Prostate gland (tissue), 2 donors: ENCODE data around the gene MRM2. TPM values are rescaled to one million over a fixed set of nuclear protein-coding genes. Genes with fewer than 3 reads are reported as not detected.
A peak's percentile ranks its signal among the peaks of the same experiment; 100 is the strongest.

Experiments used
- DNase-seq: peaks from one replicate; pipeline ENCODE4 v3.0.0-alpha.2; 2019; ENCODE audit warnings: low spot score
- H3K27ac ChIP-seq, 2 donors: fragments of 200-600 bp; sonication (generic); 2 replicates each; pipeline ENCODE4 v1.5.1; 2017 to 2019
- H3K27me3 ChIP-seq: fragments of 200-600 bp; sonication (generic); replicated peaks from 2 replicates; pipeline ENCODE4 v1.5.1; 2019; ENCODE audit not compliant: insufficient read depth
- H3K36me3 ChIP-seq, 2 donors: fragments of 200-600 bp; sonication (generic); 1 replicate in 1 of 2; 2 replicates in 1 of 2; pipeline versions ENCODE4 v1.5.1 to v1.8.1; 2017 to 2019
- H3K4me1 ChIP-seq: fragments of 200-600 bp; sonication (generic); replicated peaks from 2 replicates; pipeline ENCODE4 v1.5.1; 2019
- H3K4me3 ChIP-seq, 2 donors: fragments of 200-600 bp; sonication (generic); 2 replicates each; pipeline ENCODE4 v1.5.1; 2017 to 2019
- H3K9me3 ChIP-seq: fragments of 200-600 bp; sonication (generic); 2 replicates; pipeline ENCODE4 v1.5.1; 2017
- CTCF ChIP-seq, 4 experiments: fragments of 200-600 bp in 2 of 4; fragments of 450-650 bp in 2 of 4; sonication (generic) in 2 of 4; IDR thresholded peaks; 1 replicate in 3 of 4; 2 replicates in 1 of 4; pipeline ENCODE4 v1.5.1; 2016 to 2019; ENCODE audit warnings: antibody characterized with exemption in 4 of 4, mild to moderate bottlenecking in 2 of 4, moderate library complexity in 2 of 4
- POLR2A ChIP-seq: fragments of 450-650 bp; IDR thresholded peaks from one replicate; pipeline ENCODE4 v1.6.1; 2016; ENCODE audit warnings: antibody characterized with exemption, mild to moderate bottlenecking
- POLR2AphosphoS5 ChIP-seq: sonication (generic); formaldehyde crosslinking; IDR thresholded peaks from one replicate; pipeline ENCODE4 v1.6.1; 2017; ENCODE audit warnings: antibody characterized with exemption
- WGBS: methylation state at CpG from one replicate; pipeline ENCODE4 v1.1.5; 2018; 5-methylcytosine and 5-hydroxymethylcytosine counted together
- intact Hi-C: fragments of 100-400 bp; cut with DNase I; formaldehyde crosslinking; loops from one replicate; pipeline ENCODE4 v1.14.2; 2022
- total RNA-seq, 2 donors: library from RNA; depleted of rRNA; stranded (reverse); fragments of >200 nt; gene quantifications; one replicate each; pipeline ENCODE4 v1.1.0, GENCODE V29; 2016

MRM2 gene
- total RNA-seq, 2 donors from 2014 or later, result 21.8 to 23.0 TPM

- no peak for DNase-seq
- TF ChIP-seq POLR2AphosphoS5 (no peak), CTCF (IDR thresholded peaks at IDR 0.05) (no peak), POLR2A (no peak)
- H3K27me3 ChIP-seq, result no peaks in the 10 kb centered on the region
- no peaks in the 10 kb centered on the region for H3K36me3 ChIP-seq
- intact Hi-C loops, result no loop called here
- H3K4me1 ChIP-seq, result peaks cover 10% of the 10 kb centered on the region
- H3K4me3 ChIP-seq, result no peak overlapping the region
- 92% methylated on average over 16 of the region's 16 CpGs for WGBS
- H3K9me3 ChIP-seq, result no peaks in the 10 kb centered on the region
- H3K27ac ChIP-seq, result no peak overlapping the region
These were observed 42.5 kb downstream of the MRM2 start for GRCh38 chr7:2199528-2199927.

- Histone ChIP-seq H3K9me3 (no peaks in the 10 kb centered on the region), H3K36me3 (no peaks in the 10 kb centered on the region), H3K4me1 (peaks cover 10% of the 10 kb centered on the region), H3K4me3 (no peak overlapping the region), H3K27ac (no peak overlapping the region), H3K27me3 (no peaks in the 10 kb centered on the region)
- no peak for TF ChIP-seq POLR2A
- no peak for TF ChIP-seq CTCF (IDR thresholded peaks at IDR 0.05)
- no peak for TF ChIP-seq POLR2AphosphoS5
- intact Hi-C loops, result no loop called here
- WGBS, result 90% methylated on average over 10 of the region's 10 CpGs
- DNase-seq, result no peak
These were observed 43.2 kb downstream of the MRM2 start for GRCh38 chr7:2198760-2199159.

- H3K27me3 ChIP-seq, result no peaks in the 10 kb centered on the region
- no peak overlapping the region for H3K4me3 ChIP-seq
- intact Hi-C loops, result no loop called here
- no peaks in the 10 kb centered on the region for H3K36me3 ChIP-seq
- peaks cover 10% of the 10 kb centered on the region for H3K4me1 ChIP-seq
- no peak overlapping the region for H3K27ac ChIP-seq
- TF ChIP-seq POLR2AphosphoS5 (peak; percentile 60), POLR2A (no peak)
- peak; percentile 63 for DNase-seq
- no peaks in the 10 kb centered on the region for H3K9me3 ChIP-seq
- WGBS, result 73% methylated on average over 13 of the region's 15 CpGs
These were observed 43.8 kb downstream of the MRM2 start for GRCh38 chr7:2198206-2198605.

- peaks cover 10% of the 10 kb centered on the region for H3K4me1 ChIP-seq
- intact Hi-C loops, result no loop called here
- no peaks in the 10 kb centered on the region for H3K36me3 ChIP-seq
- 85% methylated on average over 21 of the region's 21 CpGs for WGBS
- no peaks in the 10 kb centered on the region for H3K27me3 ChIP-seq
- no peak overlapping the region for H3K4me3 ChIP-seq
- H3K27ac ChIP-seq, result peak overlapping the region in 1 of 2 donors; percentile 60
- H3K9me3 ChIP-seq, result no peaks in the 10 kb centered on the region
- TF ChIP-seq CTCF (IDR thresholded peaks at IDR 0.05) (no peak), POLR2AphosphoS5 (no peak), POLR2A (no peak)
- DNase-seq, result no peak
These were observed 44.4 kb downstream of the MRM2 start for GRCh38 chr7:2197436-2198155.

- no peaks in the 10 kb centered on the region for H3K36me3 ChIP-seq
- peaks cover 10% of the 10 kb centered on the region for H3K4me1 ChIP-seq
- 59% methylated on average over 32 of the region's 32 CpGs for WGBS
- no peaks in the 10 kb centered on the region for H3K9me3 ChIP-seq
- DNase-seq, result no peak
- peak overlapping the region; percentile 50 to 60 for H3K27ac ChIP-seq
- intact Hi-C loops, result no loop called here
- TF ChIP-seq POLR2A (no peak), CTCF (IDR thresholded peaks at IDR 0.05) (no peak), POLR2AphosphoS5 (peak; percentile 50)
- H3K27me3 ChIP-seq, result no peaks in the 10 kb centered on the region
- H3K4me3 ChIP-seq, result no peak overlapping the region
These were observed 45.3 kb downstream of the MRM2 start for GRCh38 chr7:2196381-2197378.
